HG03432 (cell line): ENCODE data around the gene TSEN2.
"Not testable (repeated sequence)": the region's sequence is repeated elsewhere in the genome, so short reads cannot be mapped to it uniquely, and the experiment has no call there.

ENCODE experiments used
- ATAC-seq: cut with Tn5 transposase; IDR thresholded peaks from one replicate; pipeline ENCODE4 v1.9.1; 2021; ENCODE audit warnings: mild to moderate bottlenecking, moderate library complexity; ENCODE audit not compliant: unreplicated experiment

The TSEN2 gene

DNA sequence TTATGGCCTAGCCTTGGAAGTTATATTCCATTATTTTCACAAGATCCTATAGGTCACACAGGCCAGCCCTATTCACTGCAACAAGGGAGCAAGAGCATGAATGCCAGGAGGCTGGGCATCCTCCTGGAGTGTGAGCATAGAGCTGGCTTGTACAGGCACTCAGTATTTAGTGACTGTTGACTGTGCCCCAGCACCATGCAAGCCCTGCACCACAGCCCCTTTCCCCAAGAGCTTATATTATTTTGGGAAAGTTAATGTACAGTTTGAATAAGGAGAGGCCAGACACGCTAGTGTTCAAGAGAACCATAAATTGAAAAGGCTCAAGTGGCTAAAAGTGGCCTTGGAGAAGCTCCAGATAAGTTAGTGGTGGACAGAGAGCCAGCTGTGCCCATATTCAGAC, 32.3 kb upstream of the TSEN2 start:
- ATAC-seq, result no peak

DNA sequence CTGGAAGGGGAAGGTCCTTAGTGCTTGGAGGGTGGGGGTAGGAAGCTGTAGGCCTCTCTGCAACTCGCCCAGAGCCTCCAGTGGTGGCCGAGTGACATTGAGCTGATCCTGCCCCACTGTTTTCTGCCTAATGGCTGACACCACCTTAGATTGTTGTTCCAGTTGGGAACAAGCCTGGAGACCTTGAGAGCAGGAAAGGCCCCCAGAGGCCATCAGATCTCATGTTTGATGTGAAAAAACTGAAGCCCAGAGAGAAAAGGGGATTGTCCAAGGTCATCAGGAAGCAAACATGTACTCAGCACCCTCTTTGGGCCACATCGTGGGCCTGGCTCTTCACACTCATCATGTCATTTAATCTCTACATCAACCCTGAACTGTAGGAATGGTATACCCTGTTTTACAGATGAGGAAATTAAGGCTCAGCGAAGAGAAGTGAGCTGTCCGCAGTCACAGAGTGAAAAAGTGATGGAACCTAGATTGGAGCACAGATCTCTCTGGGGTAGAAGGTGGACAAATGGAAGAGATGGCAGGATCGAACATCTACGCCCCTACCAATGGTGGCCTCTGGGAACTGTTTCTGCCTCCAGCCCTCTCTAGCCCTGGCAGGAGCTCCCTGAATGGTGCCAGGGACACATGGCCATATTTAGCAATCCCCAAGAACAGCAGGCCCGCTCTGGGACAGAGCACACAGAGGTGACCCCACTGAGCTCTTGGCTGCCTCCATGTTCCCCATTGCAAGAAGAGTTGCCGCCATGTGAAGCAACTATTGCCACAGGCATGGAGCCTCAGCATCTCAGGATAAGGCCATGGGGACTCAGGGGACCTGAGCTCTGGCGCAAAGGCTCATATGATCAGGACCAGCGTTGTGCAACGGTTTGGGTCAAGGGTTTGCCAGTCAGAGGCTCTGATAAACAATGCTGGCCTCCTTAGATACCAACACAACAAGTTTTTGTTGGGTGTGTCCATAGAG, 31.6 kb upstream of the TSEN2 start:
- no peak for ATAC-seq

DNA sequence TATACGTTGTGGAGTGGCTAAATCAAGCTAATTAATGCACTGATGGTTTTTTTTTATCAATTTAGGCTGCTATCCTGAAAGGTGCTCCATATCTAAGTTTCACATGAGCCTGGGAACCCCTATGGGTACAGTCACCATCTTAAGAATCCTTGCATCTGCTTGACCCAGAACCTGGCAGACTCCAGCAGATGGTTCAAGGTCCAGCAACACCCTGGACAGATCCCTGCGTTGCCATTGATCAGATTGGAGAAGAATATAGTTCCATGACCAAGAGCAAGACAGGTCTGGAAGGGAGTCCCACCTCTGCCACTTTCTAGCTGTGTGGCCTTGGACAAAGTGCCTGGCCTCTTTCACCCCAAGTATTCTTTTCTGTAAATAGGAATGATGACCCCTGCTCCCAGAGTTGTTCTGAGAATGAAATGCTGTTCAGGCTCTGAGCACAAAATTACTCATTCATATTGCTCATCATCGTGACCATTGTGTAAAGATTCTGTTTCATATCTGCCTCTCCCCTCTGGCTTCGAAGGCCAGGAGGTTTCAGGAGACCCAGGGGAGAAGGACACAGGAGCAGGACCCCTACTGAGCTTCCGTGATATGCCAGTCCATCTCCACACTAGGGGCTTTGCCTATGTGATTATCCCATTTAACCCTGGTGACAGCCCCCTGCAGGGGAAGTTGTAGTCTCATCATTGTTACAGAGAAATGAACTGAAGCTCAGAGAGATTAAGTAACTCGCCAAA, 30.0 kb upstream of the TSEN2 start:
- ATAC-seq, result no peak

DNA sequence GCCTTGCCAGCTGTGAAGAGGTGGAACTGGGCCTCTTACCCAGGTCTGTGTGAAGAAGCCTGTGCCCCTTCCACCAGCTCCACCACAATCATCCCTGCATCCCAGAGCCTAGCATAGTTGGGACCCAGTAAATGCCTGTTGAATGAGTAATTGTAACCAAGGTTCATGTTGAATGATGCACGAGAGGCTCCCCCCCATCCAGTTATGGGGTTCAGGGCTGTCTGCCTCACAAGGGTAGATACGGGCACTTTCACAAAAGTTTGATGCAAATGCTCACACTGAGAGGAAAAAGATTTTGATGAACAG, 29.5 kb upstream of the TSEN2 start:
- ATAC-seq, result no peak

DNA sequence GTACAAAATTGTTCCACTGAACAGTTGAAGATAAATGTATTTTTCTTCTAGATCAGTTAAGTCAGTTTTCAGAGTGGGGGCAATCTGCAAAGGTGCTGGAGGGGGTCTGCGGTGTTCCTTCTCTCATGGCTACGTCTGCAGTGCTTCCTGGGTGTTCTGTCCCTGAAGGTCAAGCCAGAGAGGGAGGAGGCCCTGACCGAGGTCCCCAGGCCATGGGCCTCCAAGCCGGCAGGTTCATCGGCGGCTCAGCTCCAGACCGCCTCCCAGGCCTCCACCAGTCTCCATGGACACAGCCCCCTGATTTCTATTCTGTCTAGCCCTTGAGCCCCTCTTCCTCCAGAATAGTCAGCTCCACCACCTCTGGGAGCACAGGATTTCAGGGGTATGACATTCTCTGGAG, 28.5 kb upstream of the TSEN2 start:
- ATAC-seq, result no peak

DNA sequence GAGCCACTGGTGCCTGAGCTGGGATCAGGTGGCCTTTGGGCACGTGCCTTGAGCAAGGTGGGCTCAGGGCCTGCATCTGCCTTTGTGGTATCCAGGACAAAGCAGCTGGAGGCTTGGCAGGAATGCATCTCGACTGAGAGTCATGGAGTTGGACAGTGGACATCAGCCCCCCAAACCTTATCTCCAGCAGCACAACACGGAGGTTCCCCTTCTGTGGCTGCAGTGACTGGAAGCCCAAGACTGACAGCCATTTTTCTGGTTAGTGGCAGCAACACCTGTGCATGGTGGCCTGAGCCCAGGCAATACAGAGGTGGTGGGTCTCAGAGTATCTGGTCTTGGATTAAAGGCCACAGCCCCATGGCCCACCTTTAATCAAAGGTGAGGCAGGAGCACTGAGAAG, 27.8 kb upstream of the TSEN2 start:
- ATAC-seq, result no peak

DNA sequence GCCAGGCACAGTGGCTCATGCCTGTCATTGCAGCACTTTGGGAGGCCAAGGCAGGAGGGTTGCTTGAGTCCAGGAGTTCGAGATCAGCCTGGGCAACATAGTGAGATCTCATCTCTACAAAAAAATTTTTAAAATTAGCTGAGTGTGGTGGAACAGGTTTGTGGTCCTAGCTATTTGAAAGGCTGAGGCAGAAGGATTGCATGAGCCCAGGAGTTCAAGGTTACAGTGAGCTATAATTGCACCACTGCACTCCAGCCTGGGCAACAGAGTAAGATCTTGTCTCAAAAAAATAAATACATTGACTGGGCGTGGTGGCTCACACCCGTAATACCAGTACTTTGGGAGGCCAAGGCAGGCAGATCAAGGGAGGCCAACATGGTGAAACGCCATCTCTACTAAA, 26.9 kb upstream of the TSEN2 start:
- not testable (repeated sequence) for ATAC-seq

DNA sequence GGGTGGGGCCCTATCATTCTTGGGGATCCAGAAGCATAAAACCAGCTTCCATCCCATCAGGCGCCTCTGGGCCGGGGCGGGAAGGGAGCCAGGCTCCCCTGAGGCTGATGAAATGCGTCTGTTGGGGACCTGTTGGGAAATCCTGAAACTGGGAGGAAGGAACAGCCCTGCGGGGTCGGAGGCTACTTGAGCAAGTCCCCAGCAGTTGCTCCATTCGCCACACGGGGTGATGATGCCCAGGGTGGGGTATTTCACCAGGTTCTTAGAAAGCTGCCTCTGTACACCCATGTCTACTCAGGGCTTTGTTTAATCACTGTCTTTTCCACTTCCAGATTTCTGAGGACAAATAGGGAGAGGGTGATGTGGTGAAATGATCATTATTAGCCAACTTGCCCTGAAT, 25.4 kb upstream of the TSEN2 start:
- no peak for ATAC-seq

DNA sequence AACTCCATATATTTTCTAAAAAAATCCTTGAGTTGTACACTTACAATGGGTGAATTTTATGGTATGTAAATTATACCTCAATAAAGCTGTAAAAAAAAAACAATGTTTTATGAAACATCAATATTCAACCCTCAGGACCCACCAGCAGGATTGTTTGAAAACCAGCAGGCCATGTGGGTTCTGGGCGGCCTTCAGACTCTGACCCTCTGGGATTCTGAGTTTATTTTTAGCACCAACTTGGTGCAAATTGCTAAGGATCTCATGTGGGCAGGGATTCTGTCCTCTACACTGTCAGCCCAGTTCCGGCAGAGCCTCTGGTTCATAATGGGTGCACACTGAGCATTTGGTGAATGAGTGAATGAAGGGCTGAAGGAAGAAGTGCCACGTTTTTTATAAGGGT, 24.2 kb upstream of the TSEN2 start:
- ATAC-seq, result no peak

DNA sequence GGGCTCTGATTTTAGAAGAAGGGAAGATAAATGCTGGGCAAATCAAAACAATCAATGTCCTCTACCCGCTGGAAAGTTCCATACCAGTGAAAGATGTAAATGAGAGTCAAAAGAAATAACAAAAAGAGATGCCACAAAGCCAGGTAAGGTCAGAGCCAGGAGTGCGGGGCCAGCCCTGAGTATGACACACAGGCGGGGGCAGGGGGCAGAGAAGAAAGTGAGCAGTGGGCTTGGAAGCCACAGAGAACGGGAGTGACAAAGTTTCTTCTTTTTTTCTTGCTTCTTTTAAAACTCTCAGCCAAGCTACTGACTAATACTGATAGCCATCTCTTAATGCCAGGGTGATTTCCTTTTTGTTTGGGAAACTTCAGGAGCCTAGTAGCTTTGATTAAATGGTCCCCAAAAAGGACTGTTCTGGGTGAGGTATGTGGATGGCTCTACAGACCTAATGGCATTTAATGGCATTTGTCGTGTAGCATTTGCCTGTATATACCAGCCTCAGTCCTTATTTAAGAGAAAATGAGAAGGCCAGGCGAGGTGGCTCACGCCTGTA, 23.1 kb upstream of the TSEN2 start:
- ATAC-seq, result no peak

DNA sequence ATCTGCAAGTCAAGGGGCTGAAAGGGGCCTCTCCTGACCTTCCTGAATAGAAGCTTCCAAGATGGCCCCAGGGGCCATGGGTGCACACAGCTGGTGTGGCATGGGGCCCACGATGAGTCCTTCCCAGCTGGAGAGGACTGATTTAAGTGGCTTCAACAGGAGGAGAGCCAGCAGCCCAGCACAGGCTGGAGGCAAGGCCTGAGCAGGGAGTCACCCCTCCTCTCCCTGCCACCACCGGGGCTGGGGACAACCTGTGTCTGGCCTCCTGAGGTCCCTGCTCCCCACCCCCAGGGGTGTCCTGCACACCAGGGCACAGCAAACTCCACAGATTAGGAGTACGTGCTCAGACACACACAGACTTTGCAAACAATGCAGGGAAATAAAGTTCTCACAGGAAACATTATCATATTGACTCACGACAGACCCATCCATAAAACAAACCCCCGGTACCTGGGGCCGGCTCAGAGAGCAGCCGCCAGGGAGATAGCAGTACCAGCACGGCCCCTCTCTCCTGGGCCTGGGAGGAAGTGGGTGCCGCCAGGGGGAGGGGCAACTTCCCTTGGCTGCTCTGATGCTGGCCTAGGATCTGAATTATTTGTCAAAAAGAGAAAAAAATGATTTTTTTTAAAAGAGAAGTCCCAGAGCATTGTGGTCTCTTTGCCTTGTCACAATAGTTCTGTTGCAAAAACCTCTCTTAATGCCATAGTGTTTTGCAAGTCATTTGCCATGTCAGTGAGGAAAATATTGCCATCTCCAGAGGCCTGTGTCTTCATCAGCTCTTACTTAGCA, 21.9 kb upstream of the TSEN2 start:
- ATAC-seq, result no peak

DNA sequence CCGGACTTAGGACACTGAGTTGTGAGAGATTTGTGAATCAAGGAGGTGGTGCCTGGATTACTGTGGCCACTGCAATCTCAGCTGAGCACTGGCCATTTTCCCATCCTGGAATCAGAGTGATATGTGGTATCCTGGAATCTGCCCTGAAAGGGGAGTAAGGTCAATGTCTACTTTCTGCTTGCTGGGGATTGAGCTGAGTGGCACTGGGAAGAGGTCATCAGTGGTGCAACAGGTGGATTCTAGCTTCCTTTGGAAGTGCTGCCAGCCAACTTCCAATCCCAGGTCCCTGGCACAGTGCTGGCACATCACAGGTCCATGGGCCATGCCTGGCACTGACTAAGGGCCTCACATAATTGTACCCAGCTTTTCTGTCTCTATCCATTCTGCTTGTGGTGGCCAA, 20.6 kb upstream of the TSEN2 start:
- no peak for ATAC-seq

DNA sequence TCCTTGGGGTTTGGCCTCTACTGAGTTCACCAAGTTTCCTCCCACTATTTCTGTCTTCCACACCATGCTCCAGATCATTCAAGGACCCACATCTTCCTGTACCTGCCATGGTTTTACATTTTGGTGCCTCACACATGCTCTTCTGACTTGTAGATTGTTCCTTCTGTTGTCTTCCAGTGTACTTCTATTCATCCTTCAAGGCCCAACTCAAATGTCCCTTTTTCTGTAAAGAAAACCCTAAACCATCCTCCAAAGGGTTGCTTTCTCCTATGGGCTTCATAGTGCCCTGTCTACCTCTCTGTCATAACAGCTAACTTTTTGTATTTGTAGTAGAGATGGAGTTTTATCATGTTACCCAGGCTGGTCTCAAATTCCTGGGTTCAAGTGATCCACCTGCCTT, 20.1 kb upstream of the TSEN2 start:
- no peak for ATAC-seq

DNA sequence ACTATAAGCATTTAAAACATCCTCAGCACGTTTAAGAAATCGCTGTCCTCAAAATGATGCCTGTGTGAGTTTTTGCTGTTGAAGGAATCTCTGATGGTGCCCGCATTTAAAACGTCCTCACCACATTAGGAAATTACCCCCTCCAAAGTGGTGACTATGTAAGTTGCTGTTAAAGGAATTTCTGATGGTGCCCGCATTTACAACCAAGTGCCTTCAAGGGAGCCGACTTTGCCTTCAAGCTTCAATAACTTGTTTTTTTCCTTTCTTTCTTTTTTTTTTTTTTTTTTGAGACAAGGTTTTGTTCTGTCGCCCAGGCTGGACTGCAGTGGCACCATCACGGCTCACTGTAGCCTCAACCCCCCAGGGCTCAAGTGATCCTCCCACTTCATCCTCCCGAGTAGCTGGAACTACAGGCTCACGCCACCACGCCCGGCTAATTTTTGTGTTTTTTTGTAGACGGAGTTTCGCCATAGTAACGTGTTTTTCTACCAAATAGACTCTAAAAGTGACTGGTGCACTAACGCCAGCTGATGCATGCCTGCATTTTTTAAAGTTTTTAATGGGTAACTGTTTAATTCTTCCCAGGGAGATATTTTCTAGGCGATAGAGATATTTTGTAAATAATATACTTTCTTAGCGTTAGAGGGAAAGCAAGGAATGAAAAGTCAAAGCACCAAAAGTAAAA, 19.0 kb upstream of the TSEN2 start:
- ATAC-seq, result no peak

DNA sequence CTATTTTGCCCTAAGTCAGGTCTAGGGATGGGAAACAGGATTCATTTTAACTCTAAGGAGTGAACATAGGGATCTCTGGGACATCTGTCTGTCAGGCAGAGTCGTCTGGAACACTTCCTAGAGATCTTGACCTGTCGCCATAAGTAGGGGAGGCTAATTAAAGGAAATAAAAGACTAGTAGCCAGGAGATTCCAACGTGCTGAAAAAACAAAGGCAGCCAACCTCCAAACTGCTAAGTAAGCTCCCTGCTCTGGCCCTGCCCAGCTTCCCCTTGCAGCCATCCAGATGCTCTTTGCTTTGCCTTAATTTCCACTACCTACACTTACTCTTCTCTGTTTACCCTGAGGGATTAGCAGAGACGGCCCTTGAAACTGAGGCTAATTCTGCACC, 18.4 kb upstream of the TSEN2 start:
- no peak for ATAC-seq

DNA sequence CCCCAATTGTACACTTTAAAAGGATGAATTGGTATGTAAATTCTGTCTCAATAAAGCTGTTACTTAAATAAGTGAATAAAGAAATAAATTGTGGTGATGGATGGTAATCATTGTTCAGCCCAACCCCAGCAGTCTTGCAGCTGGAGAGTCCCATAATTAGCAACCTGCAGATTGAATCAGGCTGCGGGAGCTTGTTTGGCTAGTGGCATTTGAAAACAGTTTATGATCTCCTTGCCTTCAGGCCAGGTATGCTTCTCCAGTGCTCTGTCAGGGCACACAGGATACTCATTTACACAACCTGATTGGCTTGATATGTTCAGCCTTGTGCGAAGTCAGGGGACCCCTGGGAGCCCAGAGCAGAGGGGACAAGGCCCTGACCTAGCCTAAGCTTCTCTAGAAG, 16.5 kb upstream of the TSEN2 start:
- ATAC-seq, result no peak

DNA sequence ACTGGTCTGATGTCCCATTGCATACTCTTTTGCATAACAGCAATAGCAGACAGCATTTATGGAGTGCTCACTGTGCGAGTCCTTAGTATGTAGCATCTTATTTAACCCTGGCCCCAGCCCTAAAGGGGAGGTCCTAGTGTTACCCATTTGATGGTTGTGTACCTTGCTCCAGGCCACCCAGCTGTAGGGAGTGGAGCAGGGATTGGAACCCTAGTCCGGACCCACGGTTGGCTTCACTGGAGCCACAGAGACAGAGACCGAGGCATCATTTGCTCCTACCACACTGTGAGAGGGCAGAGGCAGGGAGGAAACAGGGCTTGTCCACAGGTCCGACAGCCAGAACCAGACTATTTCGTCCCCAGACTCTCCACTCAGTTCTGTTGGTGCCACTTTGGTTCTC, 16.0 kb upstream of the TSEN2 start:
- ATAC-seq, result no peak

DNA sequence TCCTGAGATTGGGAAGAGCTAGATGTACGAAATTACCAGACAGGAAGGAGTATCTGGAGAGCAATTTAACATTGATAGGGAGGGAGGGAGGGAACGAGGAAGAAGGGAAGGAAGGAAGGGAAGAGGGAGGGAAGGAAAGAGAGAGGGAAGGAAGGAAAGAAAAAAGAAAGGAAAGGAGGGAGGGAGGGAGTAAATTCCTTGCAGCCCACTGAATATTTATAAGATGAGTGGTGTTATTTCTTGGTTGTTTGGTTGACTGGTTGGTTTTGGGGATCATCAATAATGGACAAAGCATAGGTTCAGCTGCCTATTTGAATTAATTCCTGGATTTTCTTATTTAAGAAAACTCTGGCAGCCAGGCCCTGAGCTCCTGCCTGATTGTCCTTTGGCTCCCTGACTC, 15.5 kb upstream of the TSEN2 start:
- no peak for ATAC-seq

DNA sequence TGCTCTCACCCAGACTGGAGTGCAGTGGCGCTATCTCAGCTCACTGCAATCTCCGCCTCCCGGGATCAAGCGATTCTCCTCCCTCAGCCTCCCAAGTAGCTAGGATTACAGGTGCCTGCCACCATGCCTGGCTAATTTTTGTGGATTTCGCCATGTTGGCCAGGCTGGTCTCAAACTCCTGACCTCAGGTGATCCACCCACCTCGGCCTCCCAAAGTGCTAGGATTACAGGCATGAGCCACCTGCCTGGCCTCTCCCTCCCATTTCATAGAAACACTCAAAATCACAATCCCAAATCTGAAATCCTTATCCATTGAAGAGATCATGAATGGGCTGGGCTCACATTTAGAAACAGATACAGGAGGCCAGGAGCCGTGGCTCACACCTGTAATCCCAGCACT, 15.1 kb upstream of the TSEN2 start:
- not testable (repeated sequence) for ATAC-seq

DNA sequence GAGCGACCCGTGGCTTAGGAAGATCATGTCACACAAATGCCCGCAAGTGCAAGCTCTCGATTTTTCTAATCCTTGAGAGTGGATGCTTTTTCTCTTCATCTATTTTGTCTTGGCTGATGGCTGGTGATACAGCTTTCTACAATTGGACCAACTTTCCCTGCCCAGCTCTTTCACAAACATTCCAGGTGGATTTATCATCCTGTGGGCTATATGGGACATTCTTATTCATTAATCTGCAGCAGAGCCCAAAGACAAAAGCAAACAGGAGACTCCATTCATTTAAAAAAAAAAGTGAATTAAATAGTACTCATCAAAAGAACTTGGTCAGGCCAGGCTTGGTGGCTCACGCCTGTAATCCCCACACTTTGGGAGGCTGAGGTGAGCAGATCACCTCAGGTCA, 14.2 kb upstream of the TSEN2 start:
- ATAC-seq, result no peak

DNA sequence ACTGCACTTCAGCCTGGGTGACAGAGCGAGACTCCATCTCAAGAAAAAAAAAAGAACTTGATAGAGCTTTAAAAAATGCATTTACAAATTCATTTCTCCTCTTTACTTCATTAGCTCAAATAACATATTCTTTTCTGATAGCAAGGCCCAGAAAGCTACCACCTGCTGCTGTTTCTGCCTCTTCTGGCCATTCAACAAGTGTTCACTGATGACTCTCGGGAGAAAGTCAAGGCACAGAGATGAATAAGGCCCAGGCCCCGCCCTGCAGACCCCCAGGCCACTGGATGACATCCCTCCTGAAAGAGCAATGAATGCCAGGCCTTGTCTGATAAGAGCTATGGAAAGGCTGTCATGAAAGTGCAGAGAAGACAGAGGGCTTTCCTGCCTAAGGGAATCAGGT, 13.6 kb upstream of the TSEN2 start:
- ATAC-seq, result no peak
